AG08396 (cell line): ENCODE measurements around the gene ARHGAP29.

Experiments
- DNase-seq: peaks from one replicate; pipeline ENCODE4 v3.0.0; 2012; ENCODE audit warnings: low spot score, mixed read lengths

ARHGAP29 gene

DNA sequence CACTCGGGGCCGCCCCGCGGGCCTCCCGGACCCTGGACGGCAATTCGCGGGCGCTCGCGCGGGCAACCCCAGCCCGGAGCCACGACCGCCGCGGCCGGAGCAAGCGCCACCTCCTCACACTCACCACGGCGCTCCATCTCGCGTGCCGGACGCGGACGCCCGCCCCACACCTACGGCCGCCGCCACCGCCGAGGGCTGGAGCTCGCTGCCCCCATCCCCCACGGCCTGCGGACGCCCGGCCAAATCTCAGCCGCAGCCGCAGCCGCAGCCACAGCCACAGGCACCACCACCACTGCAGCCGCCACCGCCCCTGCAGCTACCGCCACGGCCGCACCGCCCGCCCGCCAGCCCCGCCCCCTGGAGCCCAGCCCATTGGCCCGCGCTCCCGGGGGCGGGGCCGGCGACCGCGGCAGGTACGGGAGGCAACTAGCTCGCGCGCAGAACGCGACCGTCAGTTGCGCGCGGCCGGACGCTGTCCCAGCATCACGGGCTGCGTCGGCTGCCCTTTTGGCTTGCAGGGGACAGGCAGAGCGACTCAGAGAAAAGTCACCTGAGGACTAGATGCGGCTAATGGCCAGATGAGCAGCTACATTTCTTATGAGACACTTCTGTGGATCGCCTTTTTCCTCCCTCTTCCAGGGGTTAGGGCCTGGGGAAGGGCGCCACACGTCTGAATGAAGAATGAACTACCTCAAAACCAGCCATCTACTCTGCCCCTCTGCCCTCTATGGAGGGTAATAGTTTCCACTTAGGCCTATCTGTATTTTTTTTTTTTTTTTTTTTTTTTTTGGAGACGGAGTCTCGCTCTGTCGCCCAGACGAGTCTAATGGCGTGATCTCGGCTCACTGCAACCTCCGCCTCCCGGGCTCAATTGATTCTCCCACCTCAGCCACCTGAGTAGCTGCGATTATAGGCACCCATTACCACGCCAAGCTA, at the start of gene ARHGAP29:
Gene ARHGAP29, minus strand, starts transcription at position 294 of the 936 bp plus-strand sequence. CDS start 5,973 bp downstream, outside the sequence.
- peak; percentile 86 for DNase-seq

GRCh38 chr1:94286864-94287437, 49.6 kb upstream of the ARHGAP29 start:
- no peak for DNase-seq

GRCh38 chr1:94285031-94285654, 47.8 kb upstream of the ARHGAP29 start:
- no peak for DNase-seq

GRCh38 chr1:94284476-94284875, 47.1 kb upstream of the ARHGAP29 start:
- peak; percentile 22 for DNase-seq

GRCh38 chr1:94283462-94283861, 46.1 kb upstream of the ARHGAP29 start:
- DNase-seq: no peak

- DNase-seq: no peak
Observed at GRCh38 chr1:94282143-94282711, 44.8 kb upstream of the ARHGAP29 start.

DNA sequence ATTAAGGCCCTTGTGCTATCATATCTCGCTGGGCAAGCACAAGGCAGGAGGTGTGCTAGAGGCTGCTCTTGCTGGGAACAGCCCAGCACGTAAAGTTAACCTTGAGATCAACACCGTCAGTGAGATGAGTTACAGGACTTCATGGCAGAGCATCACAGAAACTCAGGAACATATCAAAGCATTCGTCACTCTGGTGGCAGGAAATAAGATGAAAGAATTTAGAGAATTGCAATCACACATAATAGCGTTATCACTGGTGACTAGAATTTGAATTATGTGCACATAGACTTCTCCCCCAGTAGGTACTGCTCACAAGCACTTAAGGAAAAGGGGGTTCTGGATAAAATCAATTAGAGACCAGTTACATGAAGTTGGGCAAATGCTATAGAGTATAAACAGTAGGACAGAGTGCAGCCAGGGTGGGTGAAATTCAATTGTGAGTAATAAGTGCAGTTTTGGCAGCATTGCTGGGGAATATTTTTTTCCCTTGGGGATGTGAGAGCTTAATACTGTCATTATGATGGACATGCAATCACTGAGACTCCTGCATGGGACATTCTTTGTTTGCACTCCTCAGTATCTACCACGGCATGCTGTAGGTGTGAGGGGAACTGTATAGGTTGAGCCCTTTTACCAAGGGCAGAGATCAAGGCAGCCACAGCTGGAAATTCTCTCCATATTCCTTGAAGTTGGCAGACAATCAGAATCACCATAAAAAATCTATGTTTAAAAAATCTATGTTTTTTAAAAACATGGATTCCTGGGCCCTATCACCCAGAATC, 44.2 kb upstream of the ARHGAP29 start:
- no peak for DNase-seq

DNA sequence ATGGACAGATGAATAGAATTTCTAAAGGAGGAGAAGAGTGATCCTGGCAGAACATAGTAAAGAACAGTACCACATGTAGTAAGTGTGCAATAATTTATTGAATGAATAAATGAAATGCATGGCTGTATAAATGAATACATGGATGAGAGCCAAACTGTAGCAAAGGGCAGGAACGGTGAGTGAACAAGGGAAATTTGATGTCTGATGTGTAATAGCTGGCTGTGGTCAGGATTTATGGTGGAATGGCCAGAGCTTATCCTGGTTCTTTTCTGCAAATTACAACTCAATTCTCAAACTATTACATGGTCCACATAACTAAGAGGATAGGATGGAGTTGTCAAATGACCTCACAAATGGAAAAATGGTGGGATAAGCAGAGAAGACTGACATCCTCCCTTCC, 43.2 kb upstream of the ARHGAP29 start:
- DNase-seq: no peak

GRCh38 chr1:94279462-94279861, 42.1 kb upstream of the ARHGAP29 start:
- DNase-seq: no peak

- DNase-seq: no peak
Observed at GRCh38 chr1:94279038-94279437, 41.7 kb upstream of the ARHGAP29 start.

DNA sequence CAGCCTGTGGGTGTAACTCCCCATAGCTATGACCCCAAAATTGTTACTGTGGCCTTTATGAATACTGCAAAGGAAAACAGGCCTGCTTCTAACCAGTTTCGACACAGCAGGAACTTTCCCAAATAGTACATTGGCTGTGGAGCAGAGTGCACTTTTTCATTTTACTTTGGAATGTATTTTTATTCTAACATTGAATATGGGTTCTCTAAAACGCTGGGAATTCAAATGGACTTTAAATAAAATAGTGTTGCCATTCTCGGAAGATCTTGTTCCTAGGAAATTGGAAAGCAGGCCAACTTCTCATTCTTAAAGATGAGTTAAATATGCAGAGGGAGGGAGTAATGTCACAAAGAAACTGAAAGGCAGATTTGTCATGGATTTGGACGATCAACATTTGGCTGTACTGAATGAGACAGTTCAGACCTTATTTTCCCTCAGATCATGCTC, 39.6 kb upstream of the ARHGAP29 start:
- no peak for DNase-seq

- no peak for DNase-seq
Observed at GRCh38 chr1:94275083-94275482, 37.7 kb upstream of the ARHGAP29 start.

- DNase-seq: no peak
Observed at GRCh38 chr1:94274561-94274960, 37.2 kb upstream of the ARHGAP29 start.

DNA sequence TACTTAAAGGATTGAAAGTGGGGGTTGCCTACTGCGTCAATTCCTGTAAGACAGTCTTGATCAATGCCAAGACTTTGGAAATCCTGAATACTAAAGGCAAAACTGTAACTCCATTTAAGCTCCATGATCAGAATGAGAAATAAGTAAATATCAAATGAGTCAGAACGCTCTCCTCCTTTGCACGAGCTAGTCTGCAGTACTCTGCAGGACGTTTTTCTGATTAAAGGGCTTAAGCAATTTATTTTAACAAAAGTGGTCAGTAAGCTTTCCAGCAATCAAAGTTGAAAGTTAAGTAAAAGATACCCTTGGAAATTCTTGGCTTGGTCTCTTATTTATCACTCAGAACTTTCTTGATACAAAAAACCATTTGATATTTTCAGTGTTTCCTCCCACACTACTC, 35.7 kb upstream of the ARHGAP29 start:
- no peak for DNase-seq

DNA sequence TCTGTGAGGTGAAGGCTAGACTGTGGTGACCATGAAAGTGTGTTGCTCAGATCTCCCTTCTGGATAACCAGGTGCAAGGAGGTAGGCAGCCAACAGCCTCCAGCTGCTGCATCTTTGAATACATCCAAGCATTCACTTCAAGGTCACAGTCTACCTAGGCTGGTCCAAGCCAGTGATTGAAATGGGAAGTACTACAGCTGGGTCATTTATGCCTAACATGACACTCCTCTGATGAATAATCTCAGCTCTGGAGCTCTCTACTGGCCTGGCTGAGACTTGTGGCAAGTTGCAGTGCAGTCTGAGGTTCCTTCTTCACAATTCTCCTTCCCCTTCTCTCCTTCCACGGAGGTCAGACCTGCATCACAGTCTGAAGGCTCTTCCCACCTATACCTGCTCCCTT, 35.0 kb upstream of the ARHGAP29 start:
- no peak for DNase-seq

GRCh38 chr1:94271373-94271772, 34.0 kb upstream of the ARHGAP29 start:
- no peak for DNase-seq

- DNase-seq: no peak
Observed at GRCh38 chr1:94270801-94271203, 33.4 kb upstream of the ARHGAP29 start.

DNA sequence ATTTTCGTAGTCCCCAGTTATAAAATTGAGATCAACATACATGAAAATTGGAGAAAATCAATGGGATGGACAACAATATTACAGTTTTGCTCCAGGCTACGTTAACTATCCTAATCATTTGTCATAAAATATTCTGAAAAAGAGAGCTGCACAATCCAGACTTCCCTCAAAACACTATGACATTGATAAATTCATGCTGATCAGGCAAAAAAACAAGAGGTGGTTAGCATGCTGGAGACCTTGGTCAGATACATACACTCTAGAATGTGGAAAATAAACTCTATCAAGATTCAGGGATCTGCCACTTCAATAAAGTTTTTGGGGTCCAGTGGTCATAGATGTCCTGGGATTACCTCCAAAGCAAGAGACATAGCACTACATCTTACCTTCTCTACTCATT, 32.5 kb upstream of the ARHGAP29 start:
- no peak for DNase-seq

DNA sequence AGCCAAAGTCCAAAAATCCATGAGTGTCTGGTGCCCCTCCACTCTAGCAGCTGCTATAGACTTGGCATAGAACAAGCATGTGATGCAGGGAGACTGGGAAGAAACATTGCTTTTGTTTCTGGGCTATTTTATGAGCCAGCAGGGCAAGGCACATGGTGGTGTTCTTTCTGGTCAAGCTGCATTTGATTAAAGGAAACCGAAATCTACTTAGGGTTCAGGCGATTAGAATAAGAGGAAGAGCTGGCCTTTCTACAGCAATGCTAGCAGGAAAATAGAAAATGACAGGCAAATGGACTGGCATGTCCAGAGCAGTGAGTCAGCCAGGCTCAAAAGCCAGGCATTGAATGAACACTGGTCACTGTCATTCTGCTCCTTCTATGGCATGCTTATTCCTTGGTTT, 28.5 kb upstream of the ARHGAP29 start:
- no peak for DNase-seq

DNA sequence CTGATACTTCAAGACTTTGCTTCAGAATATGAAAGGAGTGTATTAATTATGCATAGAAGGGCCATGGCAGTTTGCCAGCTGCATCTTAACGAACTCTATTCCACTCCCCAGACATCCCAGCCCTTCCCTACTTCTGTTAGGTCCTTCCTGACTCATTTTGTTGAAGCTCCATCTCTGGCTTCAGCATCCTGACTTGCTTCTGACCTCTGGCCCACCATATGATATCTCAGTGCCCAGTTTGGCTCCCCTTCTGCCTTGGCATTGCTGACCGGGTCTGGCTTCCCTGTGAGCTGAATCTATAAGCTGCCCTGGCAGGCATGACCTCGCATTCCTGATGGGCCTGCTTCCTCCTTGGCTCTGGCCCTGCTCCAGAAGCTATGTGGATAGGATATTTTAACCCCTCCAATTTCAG, 27.6 kb upstream of the ARHGAP29 start:
- no peak for DNase-seq

DNA sequence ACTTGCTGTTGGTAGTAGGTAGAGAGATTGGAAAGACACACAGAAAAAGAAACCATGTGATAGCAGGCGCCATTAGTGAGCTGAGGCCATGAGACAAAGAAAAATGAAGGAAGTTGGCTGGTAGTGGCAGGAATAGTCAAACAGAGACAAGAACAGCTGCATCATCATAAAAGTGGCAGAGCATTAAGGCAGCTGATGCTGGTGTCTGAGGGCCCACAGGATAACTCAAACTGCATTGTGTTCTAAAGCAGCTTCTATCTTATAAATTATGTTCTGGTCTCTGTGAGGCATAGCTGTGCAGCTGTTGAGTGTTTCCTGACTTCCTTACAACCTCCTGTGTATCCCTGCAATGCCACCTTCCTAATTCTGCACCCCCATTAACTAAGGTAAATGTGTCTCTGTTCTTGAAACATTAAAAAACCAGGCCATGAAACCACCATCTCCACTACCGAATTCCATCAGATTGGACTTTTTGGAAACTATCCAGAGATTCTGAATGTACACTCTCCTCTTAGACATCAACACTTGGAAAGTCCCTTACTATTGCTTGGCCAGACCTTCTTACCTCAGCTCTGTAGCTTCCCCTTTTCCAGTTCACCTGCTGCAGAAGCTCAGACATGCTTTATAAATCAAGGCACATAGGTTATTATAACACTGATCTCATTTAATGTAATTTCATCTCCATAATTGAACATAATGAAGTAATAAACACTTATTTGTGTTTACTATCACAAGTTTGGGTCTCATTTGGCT, 23.4 kb upstream of the ARHGAP29 start:
- DNase-seq: no peak
